ENCODE data around the gene SNX25.

Gene SNX25

GRCh38 chr4:185378264-185378663, 168.9 kb downstream of the SNX25 start:
- H3K4me3 ChIP-seq (ENCODE audit: low read depth, low read length) = no peak overlapping the region
- TF ChIP-seq CTCF (IDR thresholded peaks at IDR 0.05; ENCODE audit: borderline replicate concordance, insufficient read depth, low read depth, low read length) = no peak

- no peak for TF ChIP-seq CTCF (IDR thresholded peaks at IDR 0.05; ENCODE audit: borderline replicate concordance, insufficient read depth, low read depth, low read length)
- no peak overlapping the region for H3K4me3 ChIP-seq (ENCODE audit: low read depth, low read length)
Observed at GRCh38 chr4:185379326-185380295, 170.2 kb downstream of the SNX25 start.

GRCh38 chr4:185380320-185380719, 170.9 kb downstream of the SNX25 start:
- TF ChIP-seq CTCF (IDR thresholded peaks at IDR 0.05; ENCODE audit: borderline replicate concordance, insufficient read depth, low read depth, low read length) = no peak
- no peak overlapping the region for H3K4me3 ChIP-seq (ENCODE audit: low read depth, low read length)

- no peak for TF ChIP-seq CTCF (IDR thresholded peaks at IDR 0.05; ENCODE audit: borderline replicate concordance, insufficient read depth, low read depth, low read length)
- H3K4me3 ChIP-seq (ENCODE audit: low read depth, low read length) = no peak overlapping the region
Observed at GRCh38 chr4:185381288-185382196, 172.1 kb downstream of the SNX25 start.

- H3K4me3 ChIP-seq (ENCODE audit: low read depth, low read length) = no peak overlapping the region
- TF ChIP-seq CTCF (IDR thresholded peaks at IDR 0.05; ENCODE audit: borderline replicate concordance, insufficient read depth, low read depth, low read length) = no peak
Observed at GRCh38 chr4:185382754-185383153, 173.4 kb downstream of the SNX25 start.

- H3K4me3 ChIP-seq (ENCODE audit: low read depth, low read length) = no peak overlapping the region
- no peak for TF ChIP-seq CTCF (IDR thresholded peaks at IDR 0.05; ENCODE audit: borderline replicate concordance, insufficient read depth, low read depth, low read length)
Observed at GRCh38 chr4:185383451-185383850, 174.1 kb downstream of the SNX25 start.
